ENCODE data around the gene ECE1. TPM values are rescaled to one million over a fixed set of nuclear protein-coding genes. Genes with fewer than 3 reads are reported as not detected.
A peak's percentile ranks its signal among the peaks of the same experiment; 100 is the strongest.

Gene ECE1
- total and polyA plus RNA-seq, 9 of the 15 experiments (the other 6 are each of a cell fraction or from before 2014, with no cell fraction given) = 0.56 to 34.8 (median 11.0) TPM

DNA sequence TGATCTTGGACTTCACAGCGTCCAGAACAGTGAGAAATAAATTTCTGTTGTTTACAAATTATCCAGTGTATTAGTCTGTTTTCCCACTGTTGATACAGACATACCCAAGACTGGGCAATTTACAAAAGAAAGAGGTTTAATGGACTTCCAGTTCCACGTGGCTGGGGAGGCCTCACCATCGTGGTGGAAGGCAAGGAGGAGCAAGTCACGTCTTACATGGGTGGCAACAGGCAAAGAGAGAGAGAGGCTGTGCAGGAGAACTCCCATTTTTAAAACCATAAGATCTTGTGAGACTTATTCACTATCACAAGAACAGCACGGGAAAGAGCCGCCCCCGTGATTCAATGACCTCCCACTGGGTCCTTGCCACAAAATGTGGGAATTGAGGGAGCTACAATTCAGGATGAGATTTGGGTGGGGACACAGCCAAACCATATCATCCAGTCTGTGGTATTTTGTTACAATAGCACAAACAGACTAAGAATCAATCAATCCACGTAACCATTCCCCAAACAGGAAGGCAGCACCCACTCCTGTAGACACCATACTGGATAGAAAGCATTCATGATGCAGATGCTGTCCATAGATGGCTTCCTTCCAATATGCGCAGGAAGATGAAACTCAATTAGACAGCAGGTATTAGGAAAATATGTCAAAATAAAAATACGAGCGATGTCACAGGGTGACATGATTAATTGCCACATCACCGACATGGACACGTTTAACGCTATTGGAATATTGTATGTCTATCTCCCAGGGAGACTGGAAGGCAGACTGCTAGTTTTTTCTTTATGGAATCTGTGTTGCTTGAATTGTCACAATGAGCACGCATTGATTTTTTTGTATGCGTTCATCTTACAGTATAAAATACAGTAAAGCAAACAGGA is 22.8 kb downstream of the ECE1 start (continued):
- TF ChIP-seq, protein P1, sequence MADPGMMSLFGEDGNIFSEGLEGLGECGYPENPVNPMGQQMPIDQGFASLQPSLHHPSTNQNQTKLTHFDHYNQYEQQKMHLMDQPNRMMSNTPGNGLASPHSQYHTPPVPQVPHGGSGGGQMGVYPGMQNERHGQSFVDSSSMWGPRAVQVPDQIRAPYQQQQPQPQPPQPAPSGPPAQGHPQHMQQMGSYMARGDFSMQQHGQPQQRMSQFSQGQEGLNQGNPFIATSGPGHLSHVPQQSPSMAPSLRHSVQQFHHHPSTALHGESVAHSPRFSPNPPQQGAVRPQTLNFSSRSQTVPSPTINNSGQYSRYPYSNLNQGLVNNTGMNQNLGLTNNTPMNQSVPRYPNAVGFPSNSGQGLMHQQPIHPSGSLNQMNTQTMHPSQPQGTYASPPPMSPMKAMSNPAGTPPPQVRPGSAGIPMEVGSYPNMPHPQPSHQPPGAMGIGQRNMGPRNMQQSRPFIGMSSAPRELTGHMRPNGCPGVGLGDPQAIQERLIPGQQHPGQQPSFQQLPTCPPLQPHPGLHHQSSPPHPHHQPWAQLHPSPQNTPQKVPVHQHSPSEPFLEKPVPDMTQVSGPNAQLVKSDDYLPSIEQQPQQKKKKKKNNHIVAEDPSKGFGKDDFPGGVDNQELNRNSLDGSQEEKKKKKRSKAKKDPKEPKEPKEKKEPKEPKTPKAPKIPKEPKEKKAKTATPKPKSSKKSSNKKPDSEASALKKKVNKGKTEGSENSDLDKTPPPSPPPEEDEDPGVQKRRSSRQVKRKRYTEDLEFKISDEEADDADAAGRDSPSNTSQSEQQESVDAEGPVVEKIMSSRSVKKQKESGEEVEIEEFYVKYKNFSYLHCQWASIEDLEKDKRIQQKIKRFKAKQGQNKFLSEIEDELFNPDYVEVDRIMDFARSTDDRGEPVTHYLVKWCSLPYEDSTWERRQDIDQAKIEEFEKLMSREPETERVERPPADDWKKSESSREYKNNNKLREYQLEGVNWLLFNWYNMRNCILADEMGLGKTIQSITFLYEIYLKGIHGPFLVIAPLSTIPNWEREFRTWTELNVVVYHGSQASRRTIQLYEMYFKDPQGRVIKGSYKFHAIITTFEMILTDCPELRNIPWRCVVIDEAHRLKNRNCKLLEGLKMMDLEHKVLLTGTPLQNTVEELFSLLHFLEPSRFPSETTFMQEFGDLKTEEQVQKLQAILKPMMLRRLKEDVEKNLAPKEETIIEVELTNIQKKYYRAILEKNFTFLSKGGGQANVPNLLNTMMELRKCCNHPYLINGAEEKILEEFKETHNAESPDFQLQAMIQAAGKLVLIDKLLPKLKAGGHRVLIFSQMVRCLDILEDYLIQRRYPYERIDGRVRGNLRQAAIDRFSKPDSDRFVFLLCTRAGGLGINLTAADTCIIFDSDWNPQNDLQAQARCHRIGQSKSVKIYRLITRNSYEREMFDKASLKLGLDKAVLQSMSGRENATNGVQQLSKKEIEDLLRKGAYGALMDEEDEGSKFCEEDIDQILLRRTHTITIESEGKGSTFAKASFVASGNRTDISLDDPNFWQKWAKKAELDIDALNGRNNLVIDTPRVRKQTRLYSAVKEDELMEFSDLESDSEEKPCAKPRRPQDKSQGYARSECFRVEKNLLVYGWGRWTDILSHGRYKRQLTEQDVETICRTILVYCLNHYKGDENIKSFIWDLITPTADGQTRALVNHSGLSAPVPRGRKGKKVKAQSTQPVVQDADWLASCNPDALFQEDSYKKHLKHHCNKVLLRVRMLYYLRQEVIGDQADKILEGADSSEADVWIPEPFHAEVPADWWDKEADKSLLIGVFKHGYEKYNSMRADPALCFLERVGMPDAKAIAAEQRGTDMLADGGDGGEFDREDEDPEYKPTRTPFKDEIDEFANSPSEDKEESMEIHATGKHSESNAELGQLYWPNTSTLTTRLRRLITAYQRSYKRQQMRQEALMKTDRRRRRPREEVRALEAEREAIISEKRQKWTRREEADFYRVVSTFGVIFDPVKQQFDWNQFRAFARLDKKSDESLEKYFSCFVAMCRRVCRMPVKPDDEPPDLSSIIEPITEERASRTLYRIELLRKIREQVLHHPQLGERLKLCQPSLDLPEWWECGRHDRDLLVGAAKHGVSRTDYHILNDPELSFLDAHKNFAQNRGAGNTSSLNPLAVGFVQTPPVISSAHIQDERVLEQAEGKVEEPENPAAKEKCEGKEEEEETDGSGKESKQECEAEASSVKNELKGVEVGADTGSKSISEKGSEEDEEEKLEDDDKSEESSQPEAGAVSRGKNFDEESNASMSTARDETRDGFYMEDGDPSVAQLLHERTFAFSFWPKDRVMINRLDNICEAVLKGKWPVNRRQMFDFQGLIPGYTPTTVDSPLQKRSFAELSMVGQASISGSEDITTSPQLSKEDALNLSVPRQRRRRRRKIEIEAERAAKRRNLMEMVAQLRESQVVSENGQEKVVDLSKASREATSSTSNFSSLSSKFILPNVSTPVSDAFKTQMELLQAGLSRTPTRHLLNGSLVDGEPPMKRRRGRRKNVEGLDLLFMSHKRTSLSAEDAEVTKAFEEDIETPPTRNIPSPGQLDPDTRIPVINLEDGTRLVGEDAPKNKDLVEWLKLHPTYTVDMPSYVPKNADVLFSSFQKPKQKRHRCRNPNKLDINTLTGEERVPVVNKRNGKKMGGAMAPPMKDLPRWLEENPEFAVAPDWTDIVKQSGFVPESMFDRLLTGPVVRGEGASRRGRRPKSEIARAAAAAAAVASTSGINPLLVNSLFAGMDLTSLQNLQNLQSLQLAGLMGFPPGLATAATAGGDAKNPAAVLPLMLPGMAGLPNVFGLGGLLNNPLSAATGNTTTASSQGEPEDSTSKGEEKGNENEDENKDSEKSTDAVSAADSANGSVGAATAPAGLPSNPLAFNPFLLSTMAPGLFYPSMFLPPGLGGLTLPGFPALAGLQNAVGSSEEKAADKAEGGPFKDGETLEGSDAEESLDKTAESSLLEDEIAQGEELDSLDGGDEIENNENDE (IDR thresholded peaks at IDR 0.05; ENCODE audit: low read depth, low read length) = no peak
- TF ChIP-seq EWSR1 (IDR thresholded peaks at IDR 0.05; ENCODE audit: borderline replicate concordance, low read depth, partially characterized antibody) (no peak), CBX3 (IDR thresholded peaks at IDR 0.05; ENCODE audit: borderline replicate concordance in 1 of 2, low read length in 2 of 2) (peak in 1 of 2 experiments; percentile 34; a peak in 1 of 3 replicates), MYNN (IDR thresholded peaks at IDR 0.05) (no peak), MYNN (CRISPR knock-in tag; IDR thresholded peaks at IDR 0.05) (no peak), NR2F6 (CRISPR knock-in tag; IDR thresholded peaks at IDR 0.05) (no peak), TRIM24 (IDR thresholded peaks at IDR 0.05) (peak in 1 of 2 experiments; percentile 51; a peak in 1 of 4 replicates), POLR3A (IDR thresholded peaks at IDR 0.05; ENCODE audit: borderline replicate concordance, extremely low read depth, insufficient read depth, insufficient read length) (no peak), CCAR2 (IDR thresholded peaks at IDR 0.05; ENCODE audit: low read depth, low read length) (no peak), ZFP36 (IDR thresholded peaks at IDR 0.05; ENCODE audit: low read depth, low read length, partially characterized antibody) (peak; percentile 32)
- TF ChIP-seq, protein P2, sequence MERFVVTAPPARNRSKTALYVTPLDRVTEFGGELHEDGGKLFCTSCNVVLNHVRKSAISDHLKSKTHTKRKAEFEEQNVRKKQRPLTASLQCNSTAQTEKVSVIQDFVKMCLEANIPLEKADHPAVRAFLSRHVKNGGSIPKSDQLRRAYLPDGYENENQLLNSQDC (CRISPR knock-in tag; IDR thresholded peaks at IDR 0.05) = no peak
- TF ChIP-seq, protein P3, sequence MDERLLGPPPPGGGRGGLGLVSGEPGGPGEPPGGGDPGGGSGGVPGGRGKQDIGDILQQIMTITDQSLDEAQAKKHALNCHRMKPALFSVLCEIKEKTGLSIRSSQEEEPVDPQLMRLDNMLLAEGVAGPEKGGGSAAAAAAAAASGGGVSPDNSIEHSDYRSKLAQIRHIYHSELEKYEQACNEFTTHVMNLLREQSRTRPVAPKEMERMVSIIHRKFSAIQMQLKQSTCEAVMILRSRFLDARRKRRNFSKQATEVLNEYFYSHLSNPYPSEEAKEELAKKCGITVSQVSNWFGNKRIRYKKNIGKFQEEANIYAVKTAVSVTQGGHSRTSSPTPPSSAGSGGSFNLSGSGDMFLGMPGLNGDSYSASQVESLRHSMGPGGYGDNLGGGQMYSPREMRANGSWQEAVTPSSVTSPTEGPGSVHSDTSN (CRISPR knock-in tag; IDR thresholded peaks at IDR 0.05; ENCODE audit: low read depth) = no peak
- TF ChIP-seq, protein P3 (tag; conservative IDR thresholded peaks at IDR 0.05; ENCODE audit: low read depth) = peak; percentile 49; the same call in 1 of the 2 replicates
